ENCODE data around the gene PLEK.

The PLEK gene

DNA sequence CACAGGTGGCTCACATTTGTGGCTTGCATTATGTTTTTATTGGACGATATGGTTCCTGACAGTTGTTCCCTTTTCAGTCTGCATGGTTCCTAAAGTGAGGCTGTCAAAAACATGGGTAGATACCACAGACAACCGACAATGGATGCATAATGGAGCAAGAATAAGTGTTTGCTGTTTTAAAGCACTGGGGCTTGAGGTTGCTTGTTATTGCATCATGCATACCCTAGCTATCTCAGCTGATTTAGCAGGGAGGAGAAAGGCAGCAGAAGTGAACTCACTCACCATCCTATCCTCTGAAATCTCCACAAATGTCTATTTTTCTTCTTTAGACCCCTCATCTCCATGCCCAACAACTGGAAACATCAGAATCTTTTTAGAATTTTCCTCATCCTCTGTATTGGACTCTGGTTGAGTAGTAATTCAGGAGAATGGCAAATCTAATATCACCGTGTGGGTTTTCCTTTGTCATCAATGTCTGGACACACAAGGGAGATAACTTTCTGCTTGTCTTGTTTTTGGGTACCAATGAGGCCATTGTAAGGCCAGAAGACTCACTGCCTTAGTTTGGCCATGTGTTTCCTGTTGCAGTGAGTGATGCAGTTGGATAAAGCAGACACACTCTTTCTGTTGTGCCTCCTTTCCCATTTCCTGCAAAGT, 55.3 kb downstream of the PLEK start:
- POLR2A ChIA-PET: no interaction called here
- CTCF ChIA-PET: interaction anchor here (1.3 kb wide), 1 partner anchor 298 kb away, joined by 3 read pairs; no protein-coding TSS in a partner anchor
- no peak overlapping the region for H3K4me3 ChIP-seq (ENCODE audit: low read depth, low read length)
- TF ChIP-seq, protein P1, sequence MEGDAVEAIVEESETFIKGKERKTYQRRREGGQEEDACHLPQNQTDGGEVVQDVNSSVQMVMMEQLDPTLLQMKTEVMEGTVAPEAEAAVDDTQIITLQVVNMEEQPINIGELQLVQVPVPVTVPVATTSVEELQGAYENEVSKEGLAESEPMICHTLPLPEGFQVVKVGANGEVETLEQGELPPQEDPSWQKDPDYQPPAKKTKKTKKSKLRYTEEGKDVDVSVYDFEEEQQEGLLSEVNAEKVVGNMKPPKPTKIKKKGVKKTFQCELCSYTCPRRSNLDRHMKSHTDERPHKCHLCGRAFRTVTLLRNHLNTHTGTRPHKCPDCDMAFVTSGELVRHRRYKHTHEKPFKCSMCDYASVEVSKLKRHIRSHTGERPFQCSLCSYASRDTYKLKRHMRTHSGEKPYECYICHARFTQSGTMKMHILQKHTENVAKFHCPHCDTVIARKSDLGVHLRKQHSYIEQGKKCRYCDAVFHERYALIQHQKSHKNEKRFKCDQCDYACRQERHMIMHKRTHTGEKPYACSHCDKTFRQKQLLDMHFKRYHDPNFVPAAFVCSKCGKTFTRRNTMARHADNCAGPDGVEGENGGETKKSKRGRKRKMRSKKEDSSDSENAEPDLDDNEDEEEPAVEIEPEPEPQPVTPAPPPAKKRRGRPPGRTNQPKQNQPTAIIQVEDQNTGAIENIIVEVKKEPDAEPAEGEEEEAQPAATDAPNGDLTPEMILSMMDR (IDR thresholded peaks at IDR 0.05; ENCODE audit: insufficient read depth, low read length, missing control alignments): no peak
- DNase-seq (ENCODE audit: low read depth, low spot score): no peak

DNA sequence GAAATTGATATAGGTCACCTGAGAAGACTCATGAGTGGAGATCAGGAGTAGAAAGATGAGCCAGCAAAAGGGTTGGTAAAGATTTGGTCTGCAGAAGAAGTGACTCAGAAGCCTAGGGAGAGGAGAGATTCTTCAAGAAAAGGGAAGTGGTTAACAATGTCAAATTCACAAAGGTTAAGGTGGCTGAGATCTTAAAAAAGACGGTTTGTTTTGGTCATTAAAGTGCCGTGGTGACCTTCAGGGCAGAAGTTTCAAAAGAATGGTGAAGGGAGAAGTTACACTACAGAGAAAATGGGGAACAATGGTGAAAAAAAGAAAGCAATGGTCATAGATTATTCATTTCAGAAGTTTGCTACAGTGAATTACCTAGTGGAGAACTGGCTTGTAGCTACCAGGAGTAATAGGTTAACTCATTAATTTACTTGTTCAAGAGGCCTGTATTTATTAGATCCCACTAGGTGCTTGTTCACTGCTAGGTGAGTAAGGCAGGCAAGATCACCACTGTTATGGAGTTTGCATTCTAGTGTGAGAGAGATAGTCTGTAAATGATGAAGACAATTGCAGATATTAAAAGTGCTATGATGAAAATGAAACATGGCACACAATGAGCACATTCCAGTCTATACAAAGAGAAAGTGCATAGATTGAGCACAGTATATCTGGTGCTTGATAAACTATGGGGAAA, 59.0 kb downstream of the PLEK start:
- POLR2A ChIA-PET: no interaction called here
- no peak for DNase-seq (ENCODE audit: low read depth, low spot score)
- TF ChIP-seq, protein P1 (IDR thresholded peaks at IDR 0.05; ENCODE audit: insufficient read depth, low read length, missing control alignments): no peak
- H3K4me3 ChIP-seq (ENCODE audit: low read depth, low read length): no peak overlapping the region
- CTCF ChIA-PET: no interaction called here

DNA sequence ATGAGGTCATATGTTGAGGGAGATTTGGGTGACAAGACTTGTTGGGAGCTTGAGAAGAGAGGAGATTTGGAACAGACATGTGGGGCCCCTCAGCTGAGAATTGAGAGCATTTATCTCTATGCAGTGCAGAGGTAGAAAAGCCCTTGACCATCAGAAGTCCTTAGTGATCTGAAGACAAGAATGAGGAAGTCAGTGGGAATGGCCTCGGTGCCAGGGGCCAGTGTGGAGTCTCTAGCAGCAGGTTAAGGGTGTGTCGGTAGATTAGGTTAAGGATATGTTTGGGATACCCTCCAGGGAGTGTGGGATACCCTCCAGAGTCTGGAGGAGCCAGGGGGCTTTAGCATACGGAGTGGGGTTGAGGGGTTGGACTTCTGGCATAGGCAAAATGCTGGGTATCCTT, 60.4 kb downstream of the PLEK start:
- TF ChIP-seq, protein P1 (IDR thresholded peaks at IDR 0.05; ENCODE audit: insufficient read depth, low read length, missing control alignments): no peak
- no peak overlapping the region for H3K4me3 ChIP-seq (ENCODE audit: low read depth, low read length)
- ChIA-PET POLR2A (no interaction called here), CTCF (no interaction called here)
- no peak for DNase-seq (ENCODE audit: low read depth, low spot score)

DNA sequence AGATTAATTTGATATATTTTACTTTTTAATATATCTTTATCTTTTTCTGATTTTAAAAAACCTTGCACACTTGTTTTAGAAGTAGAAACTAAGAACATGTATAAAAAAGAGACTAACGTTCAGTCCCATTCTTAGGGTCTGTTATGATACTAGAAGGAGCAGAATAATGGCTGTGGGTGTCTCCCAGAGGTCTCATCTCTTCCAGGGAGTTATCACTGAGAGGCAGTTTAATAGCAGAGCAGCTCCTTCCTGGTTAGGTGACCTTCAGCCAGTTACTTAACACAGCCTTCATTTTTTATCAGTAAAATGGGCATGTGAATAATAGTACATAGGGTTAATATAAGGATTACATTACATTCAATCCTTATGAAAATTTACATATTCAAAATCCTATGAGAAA, 61.4 kb downstream of the PLEK start:
- ChIA-PET POLR2A (no interaction called here), CTCF (interaction anchor here (0.5 to 0.8 kb wide), 2 partner anchors 14 to 154 kb away, joined by 3 to 4 read pairs; no protein-coding TSS in a partner anchor)
- H3K4me3 ChIP-seq (ENCODE audit: low read depth, low read length): no peak overlapping the region
- DNase-seq (ENCODE audit: low read depth, low spot score): no peak
- TF ChIP-seq, protein P1 (IDR thresholded peaks at IDR 0.05; ENCODE audit: insufficient read depth, low read length, missing control alignments): no peak

DNA sequence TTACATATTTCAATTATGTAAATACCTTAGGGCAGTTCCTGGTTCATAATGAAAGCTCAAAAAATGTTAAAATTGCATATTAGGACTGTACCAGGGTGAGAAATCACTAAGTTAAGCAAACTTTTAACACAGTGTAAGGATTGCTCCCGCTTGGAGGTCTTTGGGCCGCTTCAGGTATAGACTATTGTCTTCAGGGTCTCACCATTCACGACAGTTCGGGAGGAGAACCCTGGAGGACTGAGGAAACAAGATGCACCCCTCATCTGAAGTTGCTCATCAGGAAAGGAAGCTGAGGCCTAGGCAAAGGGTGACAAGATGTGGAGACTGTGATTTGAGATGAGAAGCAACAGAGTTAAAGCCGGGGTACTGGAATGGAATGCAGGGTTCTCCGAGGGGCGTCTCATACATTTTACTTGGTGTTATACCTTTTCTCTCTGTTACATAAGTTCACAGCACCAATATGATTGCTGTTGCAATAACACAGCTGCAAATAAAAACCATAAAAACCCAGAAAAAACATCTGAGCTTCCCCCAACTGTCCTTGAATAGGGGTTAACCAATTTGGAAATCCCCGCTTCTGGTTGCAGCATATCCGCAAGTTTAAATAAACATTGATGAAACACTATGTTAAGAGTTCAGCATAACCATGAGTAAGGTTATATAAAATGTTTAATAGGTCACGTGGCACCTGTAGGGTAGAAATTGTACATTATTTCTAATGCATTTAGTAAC, 61.9 kb downstream of the PLEK start:
- POLR2A ChIA-PET: no interaction called here
- DNase-seq (ENCODE audit: low read depth, low spot score): no peak
- TF ChIP-seq, protein P1 (IDR thresholded peaks at IDR 0.05; ENCODE audit: insufficient read depth, low read length, missing control alignments): no peak
- CTCF ChIA-PET: interaction anchor here (0.5 to 0.8 kb wide), 2 partner anchors 13 to 154 kb away, joined by 3 to 4 read pairs; no protein-coding TSS in a partner anchor
- H3K4me3 ChIP-seq (ENCODE audit: low read depth, low read length): no peak overlapping the region

DNA sequence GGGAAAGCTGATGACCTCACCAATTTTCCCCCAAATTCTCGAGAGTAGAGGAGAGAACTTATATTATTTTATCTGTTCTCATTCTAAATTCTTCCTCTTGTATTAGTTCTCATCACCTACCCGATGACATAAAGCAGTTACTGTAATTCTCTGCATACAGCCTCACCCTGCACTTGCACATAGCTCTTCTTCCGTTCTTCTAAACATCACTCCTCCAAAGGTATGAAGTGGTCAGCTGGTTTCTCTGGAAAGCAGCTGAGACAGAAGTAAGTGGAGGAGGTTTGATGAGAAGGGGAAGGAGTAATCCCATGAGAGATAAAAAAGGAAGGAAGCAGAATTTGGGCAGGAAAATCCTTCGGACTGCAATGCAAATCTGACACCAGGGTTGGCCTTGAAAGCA, 63.0 kb downstream of the PLEK start:
- DNase-seq (ENCODE audit: low read depth, low spot score): no peak
- POLR2A ChIA-PET: no interaction called here
- CTCF ChIA-PET: interaction anchor here (0.7 to 6.4 kb wide), 2 partner anchors 13 to 306 kb away, joined by 3 to 45 read pairs; no protein-coding TSS in a partner anchor
- H3K4me3 ChIP-seq (ENCODE audit: low read depth, low read length): no peak overlapping the region
- TF ChIP-seq, protein P1 (IDR thresholded peaks at IDR 0.05; ENCODE audit: insufficient read depth, low read length, missing control alignments): no peak
